GM21526 (cell line): Measurements from ENCODE around the gene BTBD3.

Source experiments
- ATAC-seq: cut with Tn5 transposase; IDR thresholded peaks from one replicate; pipeline ENCODE4 v1.9.1; 2021; ENCODE audit warnings: moderate library complexity; ENCODE audit not compliant: unreplicated experiment, low FRiP score

Gene BTBD3

DNA sequence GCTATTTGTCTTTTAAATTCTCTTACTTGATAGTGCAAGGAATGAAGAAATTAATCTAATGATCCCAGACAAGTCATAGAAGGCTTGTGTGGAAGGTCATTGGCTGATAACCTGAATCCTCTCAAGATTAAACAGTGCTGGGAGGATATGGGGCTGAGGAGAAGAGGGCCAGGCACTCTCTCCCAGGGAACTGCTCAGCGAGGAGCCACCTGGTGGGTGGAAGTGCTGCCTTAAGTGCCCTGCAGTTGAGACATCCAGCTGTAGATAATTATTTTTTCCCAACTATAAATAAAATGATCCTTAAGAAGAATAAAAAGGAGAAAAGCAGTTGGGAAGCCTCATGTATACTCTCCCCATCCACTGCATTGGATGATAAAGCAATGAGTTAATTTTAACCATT lies 47.9 kb downstream of the BTBD3 start:
- ATAC-seq = no peak

DNA sequence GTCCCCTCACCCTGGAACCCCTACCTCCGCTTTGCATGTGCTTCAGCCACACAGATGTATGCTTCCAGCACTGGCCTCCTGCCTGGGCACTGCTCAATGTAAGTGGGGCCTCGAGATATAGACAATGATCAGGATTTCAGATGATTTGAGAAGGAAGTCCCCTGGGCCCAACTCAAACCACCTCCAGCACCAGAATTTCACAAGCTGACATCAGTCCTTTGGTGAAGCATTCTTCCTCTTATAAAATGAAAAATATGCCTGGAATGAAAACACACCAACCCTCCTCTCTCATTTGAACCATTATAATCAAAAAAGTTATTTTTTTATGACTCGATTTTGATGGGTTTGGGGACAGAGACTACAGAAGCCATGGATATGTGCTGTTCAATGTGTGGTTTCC lies 48.5 kb downstream of the BTBD3 start:
- no peak for ATAC-seq

DNA sequence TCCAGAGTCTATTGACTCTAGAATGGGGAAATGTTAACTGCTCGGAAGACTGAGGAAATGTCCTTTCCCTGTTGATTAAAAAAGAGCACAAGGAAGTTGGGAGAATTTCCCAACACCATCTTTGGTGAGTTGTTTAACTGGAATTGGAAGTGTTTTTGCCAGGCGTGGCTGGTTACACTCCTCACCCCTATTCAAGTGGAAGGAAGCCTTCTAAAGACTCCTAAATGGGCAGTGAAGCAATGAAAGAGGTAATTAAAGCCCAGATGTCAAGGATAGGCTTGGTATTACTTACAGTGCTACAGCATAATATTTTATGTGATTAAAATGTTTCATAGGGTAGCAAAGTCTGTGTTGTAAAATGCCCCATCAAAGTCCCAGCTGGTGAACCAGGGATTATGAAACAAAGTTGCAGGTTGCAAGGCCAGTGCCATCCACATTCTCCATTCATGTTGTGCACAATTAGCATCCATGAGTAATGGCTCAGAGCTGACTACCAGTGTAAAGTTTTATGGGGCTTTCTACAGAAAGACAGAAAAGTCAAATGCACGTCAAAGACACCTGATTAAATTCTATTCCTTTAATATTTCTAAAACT lies 52.6 kb downstream of the BTBD3 start:
- ATAC-seq = no peak

DNA sequence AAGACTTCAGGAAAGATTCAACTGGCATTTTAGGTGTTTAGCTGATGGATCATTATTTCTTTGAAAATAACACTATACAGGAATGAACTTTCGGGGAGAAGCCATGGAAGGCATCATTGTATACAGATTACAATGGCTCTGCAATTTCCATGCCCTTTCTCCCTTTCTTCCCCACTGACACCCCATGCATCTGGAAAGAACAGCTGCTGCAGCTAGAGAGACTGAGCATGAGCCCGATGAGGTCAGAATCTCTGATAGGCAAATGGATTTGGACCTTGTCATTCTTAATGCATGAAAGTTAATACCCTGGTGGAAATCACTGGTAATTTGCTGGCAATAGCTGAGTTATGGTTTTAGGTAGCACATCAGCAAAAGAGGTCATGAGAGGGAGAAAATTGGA lies 54.8 kb downstream of the BTBD3 start:
- ATAC-seq = no peak
